ENCODE results near the gene ZNF19. TPM values are rescaled to one million over a fixed set of nuclear protein-coding genes. Genes with fewer than 3 reads are reported as not detected.

ZNF19 gene
- total RNA-seq, 1 donor from 2014 or later: not detected

GRCh38 chr16:71443714-71444113, 45.4 kb downstream of the ZNF19 start:
- Histone ChIP-seq H3K4me1 (no peaks in the 10 kb centered on the region), H3K9me3 (peaks cover 46 to 71% of the 10 kb centered on the region in 2 donors), H3K36me3 (peaks cover 10 to 13% of the 10 kb centered on the region in 2 donors), H3K4me3 (no peak overlapping the region), H3K27ac (no peak overlapping the region), H3K27me3 (no peaks in the 10 kb centered on the region)
- intact Hi-C loops (cut with DNase I): no loop called here
- DNase-seq (ENCODE audit: low spot score in 2 of 2): no peak
- TF ChIP-seq CTCF (IDR thresholded peaks at IDR 0.05): no peak

- H3K36me3 ChIP-seq: no peaks in the 10 kb centered on the region
- H3K9me3 ChIP-seq: peaks cover 29 to 54% of the 10 kb centered on the region in 2 donors
- H3K4me3 ChIP-seq: no peak within 1 kb of the TSS
- H3K27me3 ChIP-seq: no peaks in the 10 kb centered on the region
- no peaks in the 10 kb centered on the region for H3K4me1 ChIP-seq
- intact Hi-C loops (cut with DNase I): no loop called here
- no peak for TF ChIP-seq CTCF (IDR thresholded peaks at IDR 0.05)
- no peak for DNase-seq (ENCODE audit: low spot score in 2 of 2)
- H3K27ac ChIP-seq: no peak within 1 kb of the TSS
Observed at GRCh38 chr16:71442051-71442440, 47.1 kb downstream of the ZNF19 start, which contains the start of gene TLE7. Gene TLE7, minus strand, starts transcription at chr16:71442054. Its CDS starts 8,730 bp downstream, at chr16:71433324.

- Histone ChIP-seq H3K27me3 (no peaks in the 10 kb centered on the region), H3K9me3 (peaks cover 24 to 49% of the 10 kb centered on the region in 2 donors), H3K36me3 (no peaks in the 10 kb centered on the region), H3K4me1 (no peaks in the 10 kb centered on the region), H3K4me3 (no peak overlapping the region), H3K27ac (no peak overlapping the region)
- no peak for DNase-seq (ENCODE audit: low spot score in 2 of 2)
- intact Hi-C loops (cut with DNase I): no loop called here
- peak in 1 of 3 experiments; percentile 7 for TF ChIP-seq CTCF (IDR thresholded peaks at IDR 0.05)
Observed at GRCh38 chr16:71441348-71442050, 47.6 kb downstream of the ZNF19 start.

GRCh38 chr16:71440669-71441347, 48.3 kb downstream of the ZNF19 start:
- DNase-seq (ENCODE audit: low spot score in 2 of 2): no peak
- intact Hi-C loops (cut with DNase I): no loop called here

GRCh38 chr16:71439523-71439922, 49.6 kb downstream of the ZNF19 start:
- no peak for DNase-seq (ENCODE audit: low spot score in 2 of 2)
- Histone ChIP-seq H3K9me3 (peaks cover 11 to 29% of the 10 kb centered on the region in 2 donors), H3K27ac (no peak overlapping the region), H3K36me3 (no peaks in the 10 kb centered on the region), H3K4me1 (no peaks in the 10 kb centered on the region), H3K27me3 (no peaks in the 10 kb centered on the region), H3K4me3 (no peak overlapping the region)
- TF ChIP-seq CTCF (IDR thresholded peaks at IDR 0.05): no peak
- intact Hi-C loops (cut with DNase I): no loop called here

More at GRCh38 chr16:71440669-71441347, 48.3 kb downstream of the ZNF19 start:
- TF ChIP-seq CTCF (IDR thresholded peaks at IDR 0.05): no peak
- Histone ChIP-seq H3K9me3 (peaks cover 18 to 42% of the 10 kb centered on the region in 2 donors), H3K4me3 (no peak overlapping the region), H3K36me3 (no peaks in the 10 kb centered on the region), H3K27me3 (no peaks in the 10 kb centered on the region), H3K27ac (no peak overlapping the region), H3K4me1 (no peaks in the 10 kb centered on the region)
